Measurements from ENCODE around the gene HOXC11.

HOXC11 gene

DNA sequence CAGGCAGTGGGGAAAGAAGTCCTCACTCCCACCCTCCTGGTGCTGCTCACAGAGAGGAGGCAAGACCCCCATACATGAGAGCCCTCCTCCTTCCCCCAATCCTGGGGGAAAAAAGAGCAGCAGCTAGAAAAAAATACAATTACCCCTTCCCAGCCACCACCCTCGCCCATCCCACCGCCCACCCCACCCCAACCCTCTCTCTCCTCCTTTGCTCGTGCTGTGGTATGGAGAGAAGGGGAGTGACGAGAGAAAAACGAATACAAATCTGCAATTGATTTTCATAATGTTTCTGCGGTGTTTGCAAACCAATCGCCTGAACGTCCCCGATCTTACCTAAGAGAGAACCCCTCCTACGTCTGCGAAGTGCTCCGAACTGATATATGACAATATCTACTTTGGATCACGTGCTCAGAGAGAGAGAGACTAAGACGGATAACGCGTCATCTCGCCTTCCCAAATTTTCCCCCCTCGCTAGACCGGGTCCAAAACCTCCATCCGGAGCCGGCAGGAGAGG lies at the start of gene HOXC11:
TSS of gene HOXC11 (plus strand) at position 405 of the 514 bp plus-strand sequence. CDS start 116 bp downstream, outside the sequence.
- DNase-seq = no peak

DNA sequence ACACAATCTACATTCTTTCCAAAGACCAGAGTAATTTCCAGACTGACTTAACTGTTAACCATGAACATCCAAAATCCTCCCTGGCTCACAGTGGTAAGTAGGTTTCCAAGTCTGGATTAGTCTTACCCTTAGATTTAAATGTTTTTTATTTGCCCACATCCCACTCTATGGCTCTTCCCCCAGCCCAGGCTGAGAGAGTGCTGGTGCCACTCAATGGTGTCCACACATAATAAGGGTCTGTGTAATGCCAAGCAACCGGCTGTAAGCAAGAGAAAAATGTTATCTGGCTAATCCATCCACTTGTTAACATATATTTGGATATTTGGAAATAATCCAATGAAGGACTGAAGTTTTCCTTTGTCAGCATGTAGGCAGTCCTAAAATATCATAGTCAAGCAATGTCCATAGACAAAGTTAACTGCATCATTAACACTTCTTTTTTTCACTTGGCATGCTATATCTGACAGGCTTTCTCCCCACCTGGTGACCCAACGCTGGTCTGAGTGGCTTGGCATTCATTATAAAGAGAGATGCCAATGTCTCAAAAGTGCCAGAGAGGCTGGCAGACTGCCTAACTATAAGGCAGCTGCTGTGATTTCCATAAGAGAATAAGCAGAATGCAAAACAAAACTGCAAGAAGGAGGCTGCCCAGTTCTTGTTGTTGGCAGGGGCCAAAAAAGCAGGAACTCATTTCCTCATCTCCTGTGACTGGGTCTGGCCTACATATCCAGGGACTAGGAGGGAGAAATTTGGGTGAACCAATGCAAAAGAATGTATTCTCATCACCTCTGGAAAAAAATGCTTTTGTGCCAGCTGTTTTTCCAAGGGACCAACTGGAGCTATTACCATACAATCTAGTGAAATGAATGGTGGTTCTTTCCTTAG lies 48.2 kb upstream of the HOXC11 start:
- no peak for DNase-seq

DNA sequence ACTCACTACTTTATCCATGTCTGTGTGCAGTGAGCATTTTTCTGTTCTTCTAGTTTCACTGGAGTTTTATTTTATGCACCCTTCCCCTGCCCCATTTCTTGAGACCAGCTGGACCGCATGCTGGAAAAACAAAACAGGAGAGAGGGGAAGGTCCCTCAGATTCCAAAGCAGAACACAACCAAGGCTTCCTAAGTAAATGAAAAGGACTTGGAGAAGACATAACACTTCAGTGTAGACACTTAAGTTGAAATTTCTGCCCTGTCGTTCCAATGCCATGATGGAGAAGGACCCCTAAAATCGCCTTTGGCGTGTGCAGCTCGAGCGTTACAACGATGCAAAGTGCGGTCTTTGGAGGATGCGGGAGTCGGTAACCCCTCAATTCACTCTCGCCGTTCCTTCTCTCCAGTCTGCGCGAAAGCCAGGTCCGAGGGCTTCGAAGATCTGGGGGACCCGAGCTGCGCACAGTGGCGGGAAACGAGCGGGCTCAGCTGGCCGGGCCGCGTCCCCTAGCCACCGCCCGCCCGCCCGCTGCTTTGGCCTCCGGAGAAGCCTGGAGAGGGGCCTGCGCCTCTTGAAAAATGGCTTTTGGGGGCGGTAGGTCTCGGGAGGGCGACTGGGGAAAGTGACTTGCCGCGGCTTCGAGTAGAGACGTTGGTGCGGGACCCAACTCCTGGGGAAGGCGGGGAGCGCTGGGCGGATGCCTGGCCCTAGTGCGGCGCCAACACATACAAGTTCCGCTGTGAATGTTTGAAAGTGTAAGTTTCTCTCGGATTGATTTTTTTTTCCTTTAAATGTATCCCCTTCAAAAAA lies 45.5 kb upstream of the HOXC11 start:
- DNase-seq = no peak

DNA sequence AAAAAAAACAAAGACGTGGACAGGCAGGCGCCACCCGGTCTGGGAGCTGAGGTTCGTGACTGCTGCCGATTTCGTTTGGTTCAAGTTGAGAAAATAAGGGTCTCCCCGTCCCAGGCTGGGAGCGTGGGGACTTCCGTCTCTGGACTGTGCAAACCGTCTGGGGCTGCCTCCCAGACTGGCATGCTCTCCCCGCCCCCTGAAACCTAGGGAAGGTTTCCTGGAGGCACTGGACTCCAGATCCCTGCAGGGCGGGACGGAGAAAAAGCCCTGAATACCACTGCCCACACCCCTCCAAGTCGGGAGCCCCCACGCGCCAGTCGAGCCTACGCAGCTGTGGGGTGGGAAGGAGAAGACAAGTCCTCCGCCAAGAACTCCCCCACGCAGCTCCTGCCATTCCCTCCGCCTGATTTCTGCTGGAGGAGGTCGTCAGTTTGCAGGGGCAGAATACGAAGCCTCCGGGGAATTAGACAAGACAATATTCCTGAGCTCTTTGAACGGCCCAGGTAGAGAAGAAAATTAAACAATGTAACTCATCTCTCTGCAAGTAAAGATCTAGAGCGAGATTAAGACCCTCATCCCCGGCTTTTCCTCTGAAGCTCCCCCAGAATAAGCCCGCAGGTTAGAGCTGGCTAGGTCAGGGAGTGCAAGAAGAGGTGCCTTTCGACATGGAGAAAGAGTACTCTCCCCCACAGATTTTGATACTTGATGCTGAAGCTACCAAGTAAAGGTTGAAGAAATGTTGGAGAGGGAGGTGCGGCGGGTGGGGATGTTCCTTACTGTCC lies 44.7 kb upstream of the HOXC11 start:
- no peak for DNase-seq

DNA sequence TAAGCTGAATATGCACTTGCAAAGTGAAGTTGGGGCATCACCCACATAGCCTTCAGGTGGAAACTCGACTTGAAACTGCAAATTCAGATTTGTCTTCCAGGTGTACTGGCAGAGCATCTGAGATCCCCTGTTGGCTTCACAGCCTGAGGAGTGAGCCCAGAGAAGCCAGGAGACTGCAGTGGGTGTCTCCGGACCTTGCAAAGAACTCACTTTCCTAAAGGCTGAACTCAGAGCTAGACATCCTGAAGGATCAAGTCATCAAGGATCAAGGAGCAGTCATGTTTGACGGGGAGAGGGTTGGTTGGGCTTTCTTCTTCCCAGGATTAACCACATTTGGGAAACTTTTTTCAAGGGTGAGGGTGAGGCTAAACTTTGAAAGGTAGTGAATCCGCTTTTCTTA lies 43.4 kb upstream of the HOXC11 start:
- no peak for DNase-seq

DNA sequence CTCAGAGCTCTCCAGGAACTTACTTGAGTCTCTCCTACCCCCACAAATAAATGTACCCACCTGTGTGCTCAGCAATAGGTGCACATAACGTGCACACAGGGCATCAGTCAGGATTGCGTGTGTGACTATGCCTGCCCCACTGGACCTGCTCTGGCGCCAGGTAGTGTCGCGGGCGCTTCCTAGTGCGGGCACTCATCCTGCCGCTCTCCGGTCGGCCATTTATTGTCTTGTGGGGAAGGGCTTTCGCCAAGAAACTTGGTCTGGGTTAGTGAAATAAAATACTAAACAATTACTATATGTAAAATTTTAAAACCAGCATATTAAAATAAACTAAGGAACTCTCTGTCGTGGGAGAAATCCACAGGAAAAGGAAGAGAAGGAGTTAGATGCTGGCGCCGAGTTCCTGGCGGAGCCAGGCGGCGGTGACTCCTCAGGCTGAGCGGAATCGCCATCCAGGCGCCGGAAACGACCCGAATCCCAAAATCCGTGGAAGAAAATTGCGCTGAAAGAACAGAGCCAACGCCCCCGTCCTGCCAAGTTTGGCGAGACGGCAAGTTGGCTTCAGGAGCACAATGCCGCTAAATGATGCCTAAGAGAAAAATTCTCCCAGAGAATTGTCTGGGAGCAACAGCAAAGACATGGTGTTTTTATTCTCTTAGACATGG lies 42.2 kb upstream of the HOXC11 start:
- no peak for DNase-seq

DNA sequence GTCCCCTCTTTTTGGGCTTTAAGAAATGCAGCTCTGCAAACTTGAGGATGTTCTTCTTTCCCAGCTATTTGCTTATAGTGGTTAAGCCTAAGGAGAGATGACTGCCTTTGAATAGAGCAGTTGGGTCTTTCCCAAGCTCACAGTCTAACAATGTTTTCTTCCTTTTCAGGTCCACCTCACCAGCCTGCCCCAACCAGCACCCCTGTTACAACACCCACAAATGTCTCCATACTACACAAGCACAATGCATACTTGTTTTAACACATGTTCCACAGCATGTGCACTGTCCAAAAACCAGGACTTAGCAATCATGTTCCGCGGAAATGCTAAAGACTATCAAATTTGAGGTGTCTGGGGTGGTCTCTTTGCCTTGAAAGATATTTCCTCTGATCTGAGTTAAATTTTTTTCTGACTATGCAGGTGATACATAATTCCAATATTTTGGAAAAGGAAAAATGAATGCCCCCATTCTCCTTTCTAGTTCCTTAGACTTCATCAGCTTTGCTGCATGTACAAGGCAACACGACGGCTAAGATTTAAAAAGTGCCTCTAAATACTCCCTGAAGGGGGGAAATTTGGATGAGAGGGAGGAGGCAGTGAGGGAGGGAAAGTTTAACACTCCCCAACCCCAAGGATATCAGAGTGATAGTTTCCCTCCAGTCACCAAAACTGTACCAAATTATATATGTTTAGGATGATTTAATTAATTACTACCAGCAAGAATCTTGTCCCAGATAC lies 40.9 kb upstream of the HOXC11 start:
- DNase-seq = no peak

DNA sequence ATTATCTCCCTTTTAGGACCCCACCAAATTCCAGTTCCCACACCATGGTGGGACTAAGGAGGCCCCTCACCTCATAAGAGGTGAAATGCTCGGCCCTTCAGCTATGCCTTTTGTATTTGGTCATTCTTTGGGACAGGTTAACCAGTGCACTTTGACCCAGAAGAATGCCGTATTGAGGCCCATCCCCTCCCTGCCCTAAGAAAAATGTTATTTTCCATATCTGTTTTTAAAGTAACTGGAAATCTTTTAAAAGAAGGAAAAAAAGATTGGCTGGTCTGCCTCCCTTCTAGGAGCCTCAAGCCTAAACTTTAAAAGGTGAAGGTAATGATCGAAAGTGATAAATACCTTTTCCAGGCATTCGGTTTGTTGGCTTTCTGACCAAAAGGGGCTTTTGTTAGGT lies 40.0 kb upstream of the HOXC11 start:
- no peak for DNase-seq

DNA sequence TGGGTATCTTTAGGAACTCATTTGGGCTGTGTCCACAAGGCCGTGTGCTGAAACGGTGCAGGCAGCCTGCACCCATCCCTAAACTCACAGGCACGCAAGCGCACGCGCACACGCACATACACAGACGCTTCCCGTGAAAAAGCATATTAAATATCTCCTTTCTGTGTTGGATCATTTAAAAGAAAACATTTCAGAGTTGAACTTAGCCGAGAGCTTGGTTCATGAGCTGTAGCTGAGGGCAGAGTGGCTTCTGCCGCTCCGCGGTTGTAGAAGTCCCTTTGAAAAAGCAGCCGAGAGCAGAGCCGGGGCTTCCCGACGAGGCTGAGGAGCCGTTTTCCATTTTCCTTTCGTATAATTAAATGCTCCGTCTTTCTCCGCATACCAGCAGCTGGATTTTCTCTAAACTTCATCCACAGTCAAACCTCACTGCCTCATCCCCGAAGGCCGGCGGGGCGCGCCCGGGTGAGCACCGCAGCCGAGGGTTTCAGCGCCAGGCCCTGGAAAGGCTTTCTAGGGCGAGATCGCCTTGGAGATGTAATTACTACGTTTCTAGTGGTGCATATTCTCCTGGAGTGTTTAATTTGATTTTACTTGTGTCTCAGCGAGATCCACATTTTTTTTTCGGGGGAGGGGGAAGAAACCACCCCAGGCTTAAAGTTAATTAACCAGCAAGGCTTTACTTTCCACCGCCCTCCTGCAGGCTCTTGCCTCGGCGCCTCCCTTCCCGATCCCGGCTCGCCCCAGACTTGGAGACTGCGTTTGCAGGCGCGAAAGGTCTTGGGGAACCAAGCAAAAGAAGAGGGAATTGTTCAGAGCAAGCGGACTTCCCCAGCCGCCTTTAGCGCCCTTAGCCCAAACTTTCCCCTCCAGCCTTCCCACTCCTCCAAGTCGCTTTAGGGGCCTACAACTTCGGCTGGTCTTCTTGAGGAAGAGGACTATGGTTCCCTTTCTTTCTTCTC lies 37.3 kb upstream of the HOXC11 start:
- DNase-seq = no peak

DNA sequence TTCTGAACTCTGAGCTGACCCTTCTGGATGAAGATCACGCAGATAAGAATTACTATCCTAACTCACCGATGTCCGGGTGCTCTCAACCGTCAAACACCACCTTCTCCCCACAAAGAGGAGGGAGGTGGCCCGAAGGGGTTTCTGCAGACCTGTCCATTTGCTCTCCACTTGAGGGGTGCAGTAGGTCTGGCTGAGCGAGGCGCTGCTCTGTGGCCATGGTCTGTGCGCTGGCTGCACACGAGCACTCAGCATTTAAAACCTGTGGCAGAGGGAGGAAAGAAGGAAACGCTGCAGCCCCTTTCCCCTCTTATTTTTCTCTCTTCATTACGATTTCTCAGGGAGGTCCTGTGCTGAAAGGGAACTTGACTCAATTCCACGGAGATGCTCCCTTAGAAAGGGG lies 35.8 kb upstream of the HOXC11 start:
- DNase-seq = no peak

DNA sequence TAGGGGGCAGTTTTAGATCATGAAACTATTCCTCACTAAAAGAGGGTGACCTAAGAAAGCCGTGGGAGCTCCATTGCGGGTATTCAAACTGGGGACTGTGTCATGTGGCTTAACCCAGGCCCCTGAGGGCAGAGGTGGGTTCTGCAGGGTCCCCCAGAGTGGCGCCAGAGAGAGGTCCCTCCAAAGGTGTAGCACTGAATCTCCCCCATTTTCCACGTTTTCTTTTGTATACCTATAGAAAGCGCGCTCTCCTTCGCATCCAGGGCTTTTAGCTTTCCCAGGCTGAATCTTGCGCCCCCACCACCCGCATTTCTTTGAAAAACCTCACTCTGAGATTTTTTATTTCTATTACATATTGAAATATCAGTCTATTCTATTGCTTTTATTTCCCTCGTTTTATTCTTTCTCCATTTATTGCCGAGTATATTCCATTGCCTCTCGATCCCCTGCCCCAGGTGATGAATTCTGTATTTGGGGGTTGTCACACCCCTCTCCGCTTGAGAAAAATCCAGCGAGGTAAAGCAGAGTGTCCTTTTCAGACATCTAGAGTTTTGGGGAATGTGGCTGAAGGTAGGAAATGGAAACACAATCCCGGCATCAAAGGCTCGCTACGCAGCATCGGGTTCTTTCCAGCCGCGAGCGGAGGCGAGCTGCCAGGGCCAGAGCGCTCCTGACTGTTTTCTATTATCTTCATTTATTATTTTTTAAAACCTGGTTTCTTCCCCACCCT lies 35.2 kb upstream of the HOXC11 start:
- DNase-seq = no peak

DNA sequence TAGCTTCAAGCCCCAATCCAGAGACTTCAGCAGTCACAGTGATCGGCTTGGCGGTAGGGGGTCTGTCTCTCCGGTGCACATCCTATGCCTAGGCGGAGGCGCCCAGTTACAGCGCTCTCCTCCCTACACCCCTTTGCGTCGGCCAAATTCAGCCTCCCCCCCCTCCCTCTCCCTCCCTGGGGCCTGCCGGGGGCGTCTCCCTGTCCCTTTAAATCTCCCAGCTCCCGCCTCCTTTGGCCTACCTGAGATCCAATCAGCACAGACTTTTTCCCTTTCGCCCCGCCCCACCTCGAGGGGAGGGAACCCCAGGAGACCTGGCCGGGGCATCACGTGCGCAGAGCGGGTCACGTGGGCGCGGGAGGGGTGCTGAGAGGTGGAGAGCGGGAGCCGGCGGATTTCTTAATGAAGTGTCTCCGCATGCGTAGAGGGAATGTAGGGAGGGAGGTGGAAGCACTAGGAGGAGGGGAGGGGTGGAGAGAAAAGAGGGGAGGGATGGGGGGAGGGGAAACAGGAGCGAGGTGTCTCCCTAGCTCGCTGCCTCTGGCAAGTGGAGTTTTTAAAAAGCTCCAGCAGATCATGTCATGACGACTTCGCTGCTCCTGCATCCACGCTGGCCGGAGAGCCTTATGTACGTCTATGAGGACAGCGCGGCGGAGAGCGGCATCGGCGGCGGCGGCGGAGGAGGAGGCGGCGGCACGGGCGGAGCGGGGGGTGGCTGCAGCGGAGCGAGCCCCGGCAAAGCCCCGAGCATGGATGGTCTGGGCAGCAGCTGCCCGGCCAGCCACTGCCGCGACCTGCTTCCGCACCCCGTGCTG lies 34.4 kb upstream of the HOXC11 start, which contains the start of gene HOXC13:
TSS of gene HOXC13 (plus strand) at position 506 of the 815 bp plus-strand sequence. CDS start at position 582, 76 bp downstream.
- DNase-seq = peak; percentile 78

DNA sequence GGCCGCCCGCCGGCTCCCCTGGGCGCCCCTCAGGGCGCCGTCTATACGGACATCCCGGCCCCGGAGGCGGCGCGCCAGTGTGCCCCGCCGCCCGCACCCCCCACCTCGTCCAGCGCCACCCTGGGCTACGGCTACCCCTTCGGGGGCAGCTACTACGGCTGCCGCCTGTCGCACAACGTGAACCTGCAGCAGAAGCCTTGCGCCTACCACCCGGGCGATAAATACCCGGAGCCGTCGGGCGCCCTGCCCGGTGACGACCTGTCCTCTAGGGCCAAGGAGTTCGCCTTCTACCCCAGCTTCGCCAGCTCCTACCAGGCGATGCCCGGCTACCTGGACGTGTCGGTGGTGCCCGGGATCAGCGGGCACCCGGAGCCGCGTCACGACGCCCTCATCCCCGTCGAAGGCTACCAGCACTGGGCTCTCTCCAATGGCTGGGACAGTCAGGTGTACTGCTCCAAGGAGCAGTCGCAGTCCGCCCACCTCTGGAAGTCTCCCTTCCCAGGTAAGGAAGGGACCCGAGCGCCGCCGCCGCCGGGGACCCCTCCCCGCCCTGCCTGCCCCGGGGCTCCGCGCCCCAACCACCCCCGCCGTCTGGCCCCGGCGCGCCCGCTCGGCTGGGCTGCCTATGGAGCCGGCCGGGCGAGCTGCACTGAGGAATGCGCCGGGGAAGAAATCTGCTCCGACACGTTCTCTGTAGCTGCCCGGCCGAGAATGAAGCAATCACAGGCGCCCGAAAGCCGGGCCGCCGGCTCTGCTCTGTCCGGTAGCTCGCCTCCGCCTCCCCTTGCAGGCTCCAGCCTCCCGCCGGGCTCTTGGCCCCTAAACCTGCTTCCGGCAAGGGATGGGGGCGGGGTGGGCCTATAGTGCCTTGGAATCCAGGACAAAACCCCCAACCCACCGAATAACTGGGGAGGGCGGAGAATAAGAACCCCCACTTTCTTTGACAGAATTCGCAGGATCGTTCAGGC lies 33.5 kb upstream of the HOXC11 start:
- DNase-seq = no peak

DNA sequence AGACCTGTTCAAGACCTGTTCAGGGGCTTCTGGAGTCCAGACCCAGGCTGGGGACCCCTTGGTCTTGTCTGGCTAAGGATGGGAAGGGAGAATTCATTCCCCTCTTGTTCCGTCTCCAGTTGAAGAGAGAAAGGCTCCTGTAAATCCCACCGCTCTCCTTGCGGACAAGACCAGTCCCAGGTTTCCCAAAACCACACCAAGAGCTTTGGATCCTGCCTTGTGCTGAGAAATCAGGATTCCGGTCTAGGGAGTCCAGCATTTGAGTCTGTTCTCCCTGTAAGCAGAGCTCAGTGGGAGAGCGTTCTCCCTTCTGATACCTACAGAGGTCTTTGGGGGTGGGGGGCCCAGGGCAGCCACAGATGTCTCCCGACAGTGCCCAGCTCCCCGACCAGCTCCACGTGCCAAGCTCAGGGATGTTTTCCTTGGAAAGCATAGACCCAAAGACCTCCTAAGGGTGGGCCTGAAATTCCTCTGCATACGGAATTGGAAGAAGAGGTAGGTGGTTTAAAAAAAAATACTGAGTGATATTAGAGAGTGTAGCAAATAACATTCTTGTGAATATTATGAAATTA lies 32.4 kb upstream of the HOXC11 start:
- no peak for DNase-seq

DNA sequence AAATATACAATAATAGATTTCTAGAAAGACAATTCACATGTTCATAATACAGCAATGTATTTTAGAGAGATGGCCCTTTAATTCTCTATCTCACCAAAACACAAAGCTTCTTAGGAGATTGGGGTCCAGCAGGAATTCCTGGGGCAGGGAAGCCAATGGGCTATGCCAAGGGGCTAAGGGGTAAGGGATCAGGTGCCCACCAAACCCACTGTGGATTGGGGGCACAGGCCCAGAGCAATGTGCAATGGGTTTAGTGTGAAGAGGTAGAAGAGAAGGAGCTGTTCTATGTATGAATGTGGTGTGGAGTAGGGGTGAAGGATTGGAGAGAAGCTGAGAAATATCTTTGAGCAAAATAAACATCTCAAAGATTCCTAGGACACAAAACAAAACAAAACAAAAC lies 31.7 kb upstream of the HOXC11 start:
- no peak for DNase-seq

DNA sequence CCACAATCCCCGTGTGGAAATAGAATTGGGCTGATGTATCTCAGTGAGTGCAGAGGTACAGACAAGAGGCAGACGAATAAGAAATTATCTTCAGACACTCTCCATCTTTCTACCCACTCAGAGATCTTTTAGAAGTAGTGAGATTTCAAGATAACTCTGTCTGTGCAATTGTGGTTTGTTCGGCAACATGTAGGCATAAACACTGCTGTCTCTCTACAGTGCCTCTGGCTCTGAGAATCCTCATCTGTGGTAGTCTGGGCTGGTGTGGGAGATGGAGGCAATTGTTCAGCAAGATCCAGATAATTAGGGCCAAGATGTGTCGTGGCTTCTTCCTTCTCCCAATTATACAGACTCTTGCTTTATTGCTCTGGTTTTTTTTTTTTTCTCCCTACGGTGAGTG lies 31.2 kb upstream of the HOXC11 start:
- no peak for DNase-seq

DNA sequence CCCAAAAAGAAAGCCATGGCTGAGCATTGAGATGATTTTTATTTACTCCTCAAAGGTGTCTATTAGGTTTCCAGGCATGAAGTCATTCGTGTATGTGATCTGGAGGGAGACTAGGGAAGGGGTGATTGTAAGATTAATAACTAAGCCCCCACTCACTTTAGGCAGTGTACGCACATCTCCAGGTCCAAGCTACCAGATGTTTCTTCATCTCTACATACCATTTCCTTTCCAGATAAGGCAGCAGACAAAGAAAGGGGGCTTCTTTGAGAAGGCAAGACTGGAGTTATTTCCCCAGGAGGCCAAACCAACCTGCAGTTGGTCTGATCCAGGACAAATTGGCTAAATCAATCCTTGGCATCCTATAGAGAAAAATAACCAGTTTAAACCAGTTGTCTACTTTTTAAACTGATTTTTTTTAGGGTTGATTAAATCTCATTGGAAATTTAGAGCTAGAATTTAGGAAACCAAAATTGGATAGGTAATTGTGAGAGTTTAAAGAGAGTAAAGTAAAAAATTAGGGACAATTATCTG lies 30.4 kb upstream of the HOXC11 start:
- DNase-seq = no peak

Measured in stimulated activated CD4-positive, alpha-beta T cell treated with anti-CD3 and anti-CD28 coated beads, Interleukin-15, amount 100 ng/mL, for 24 hours (primary cell).